Skeletal muscle satellite cell (primary cell): ENCODE results near the gene ZBTB49.
"Not testable (repeated sequence)": the region's sequence is repeated elsewhere in the genome, so short reads cannot be mapped to it uniquely, and the experiment has no call there.

Experiments used
- H3K27me3 ChIP-seq: 2 replicates; pipeline ENCODE4 v1.7.0; 2013; ENCODE audit warnings: low read length; ENCODE audit not compliant: control insufficient read depth, insufficient read depth
- H3K36me3 ChIP-seq: 2 replicates; pipeline ENCODE4 v1.7.0; 2013; ENCODE audit warnings: mild to moderate bottlenecking, control low read depth, low read length; ENCODE audit not compliant: insufficient read depth
- H3K4me1 ChIP-seq: 2 replicates; pipeline ENCODE4 v1.7.0; 2013; ENCODE audit warnings: low read length; ENCODE audit not compliant: control insufficient read depth, insufficient read depth
- H3K4me2 ChIP-seq: 2 replicates; pipeline ENCODE4 v1.7.0; 2013; ENCODE audit warnings: mild to moderate bottlenecking, low read length
- H3K4me3 ChIP-seq: 2 replicates; pipeline ENCODE4 v1.7.0; 2013; ENCODE audit warnings: low read length
- H3K9ac ChIP-seq: 2 replicates; pipeline ENCODE4 v1.7.0; 2013; ENCODE audit warnings: mild to moderate bottlenecking, low read depth, low read length, moderate library complexity
- H3K9me3 ChIP-seq: replicated peaks from 2 replicates; pipeline ENCODE4 v1.7.0; 2013; ENCODE audit warnings: mild to moderate bottlenecking, control low read depth, low read length

The ZBTB49 gene

DNA sequence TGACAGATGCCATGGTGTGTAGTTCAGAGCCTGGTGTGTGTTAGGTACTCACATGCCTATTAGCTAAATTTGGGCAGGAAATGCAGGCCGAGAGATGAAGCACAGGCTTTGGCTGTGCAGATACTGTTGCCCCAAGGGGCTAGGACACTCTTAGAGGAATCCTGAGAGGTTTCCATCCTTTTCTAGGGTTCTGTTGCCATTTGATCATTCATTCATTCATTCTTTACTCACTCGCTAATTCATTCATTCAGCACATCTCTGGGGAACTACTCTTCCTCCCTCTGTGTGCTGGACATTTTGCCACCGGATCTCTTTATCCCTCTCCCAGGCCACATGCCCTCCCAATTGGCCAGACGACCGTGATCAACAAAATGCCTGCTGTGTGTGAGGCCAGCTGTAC lies 53.0 kb downstream of the ZBTB49 start:
- H3K4me3 ChIP-seq = no peak overlapping the region

DNA sequence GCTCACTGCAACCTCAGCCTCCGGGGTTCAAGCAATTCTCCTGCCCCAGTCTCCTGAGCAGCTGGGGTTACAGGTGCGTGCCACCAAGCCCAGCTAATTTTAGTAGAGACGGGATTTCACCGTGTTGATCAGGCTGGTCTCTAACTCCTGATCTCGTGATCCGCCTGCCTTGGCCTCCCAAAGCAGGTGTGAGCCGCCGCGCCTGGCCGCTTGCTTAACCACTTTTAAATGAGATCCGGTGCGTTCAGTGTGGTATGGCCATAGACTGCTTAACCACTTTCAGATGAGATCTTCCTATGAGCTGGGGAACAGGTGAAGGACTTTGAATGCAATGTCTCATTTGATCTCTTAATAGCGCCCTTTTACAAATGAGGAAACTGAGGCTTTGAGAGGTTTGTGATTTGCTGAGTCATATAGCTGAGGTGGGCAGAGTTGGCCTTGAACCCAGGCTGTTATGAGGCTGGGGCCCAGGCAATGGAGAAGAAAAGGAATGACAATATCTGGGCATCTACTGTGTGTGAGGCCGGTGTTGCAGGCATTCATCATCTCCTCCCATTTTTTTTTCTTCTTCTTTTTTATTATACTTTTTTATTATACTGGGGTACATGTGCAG lies 55.0 kb downstream of the ZBTB49 start:
- H3K4me2 ChIP-seq = no peak overlapping the region
- H3K9ac ChIP-seq = no peak overlapping the region
- H3K36me3 ChIP-seq = no peaks in the 10 kb centered on the region
- no peaks in the 10 kb centered on the region for H3K4me1 ChIP-seq
- H3K4me3 ChIP-seq = no peak overlapping the region
- H3K9me3 ChIP-seq = no peaks in the 10 kb centered on the region
- H3K27me3 ChIP-seq = peaks cover 37% of the 10 kb centered on the region

More for the DNA sequence above, 53.0 kb downstream of the ZBTB49 start:
- Histone ChIP-seq H3K4me2 (no peak overlapping the region), H3K4me1 (no peaks in the 10 kb centered on the region), H3K36me3 (no peaks in the 10 kb centered on the region), H3K9ac (no peak overlapping the region), H3K27me3 (peaks cover 48% of the 10 kb centered on the region), H3K9me3 (no peaks in the 10 kb centered on the region)

DNA sequence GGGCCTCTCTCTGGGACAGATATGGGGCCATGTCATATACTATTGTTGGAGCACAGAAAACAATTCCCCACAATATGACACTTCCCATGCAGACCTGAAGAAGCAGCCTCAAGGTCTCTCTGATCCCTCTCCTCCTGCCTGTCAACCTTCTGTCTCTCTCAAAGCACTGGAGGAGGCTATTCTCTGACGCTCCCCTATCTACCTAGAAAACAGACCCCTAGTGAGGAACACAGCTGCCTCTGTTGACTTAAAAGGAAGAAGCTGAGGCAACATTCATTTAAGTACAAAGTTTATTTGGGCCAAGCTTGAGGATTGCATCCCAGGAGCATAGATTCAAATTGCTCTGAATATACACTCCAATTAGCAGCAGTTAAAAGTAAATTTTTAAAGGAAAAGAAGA lies 57.5 kb downstream of the ZBTB49 start:
- Histone ChIP-seq H3K27me3 (peaks cover 25% of the 10 kb centered on the region), H3K4me3 (no peak overlapping the region), H3K9me3 (no peaks in the 10 kb centered on the region), H3K36me3 (no peaks in the 10 kb centered on the region), H3K9ac (no peak overlapping the region), H3K4me1 (no peaks in the 10 kb centered on the region), H3K4me2 (no peak overlapping the region)

DNA sequence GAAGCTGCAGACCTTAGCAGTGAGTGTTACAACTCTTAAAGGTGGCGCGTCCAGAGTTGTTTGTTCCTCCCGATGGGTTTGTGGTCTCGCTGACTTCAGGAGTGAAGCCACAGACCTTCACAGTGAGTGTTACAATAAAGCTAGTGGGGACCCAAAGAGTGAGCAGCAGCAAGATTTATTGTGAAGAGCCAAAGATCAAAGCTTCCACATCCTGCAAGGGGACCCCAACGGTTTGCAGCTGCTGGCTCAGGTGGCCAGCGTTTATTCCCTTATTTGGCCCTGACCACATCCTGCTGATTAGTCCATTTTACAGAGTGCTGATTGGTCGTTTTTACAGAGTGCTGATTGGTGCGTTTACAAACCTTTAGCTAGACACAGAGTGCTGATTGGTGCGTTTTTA lies 58.5 kb downstream of the ZBTB49 start:
- H3K4me3 ChIP-seq, H3K36me3 ChIP-seq, H3K4me1 ChIP-seq, H3K4me2 ChIP-seq, H3K9me3 ChIP-seq, H3K9ac ChIP-seq: not testable (repeated sequence)
- peaks cover 20% of the 10 kb centered on the region for H3K27me3 ChIP-seq

DNA sequence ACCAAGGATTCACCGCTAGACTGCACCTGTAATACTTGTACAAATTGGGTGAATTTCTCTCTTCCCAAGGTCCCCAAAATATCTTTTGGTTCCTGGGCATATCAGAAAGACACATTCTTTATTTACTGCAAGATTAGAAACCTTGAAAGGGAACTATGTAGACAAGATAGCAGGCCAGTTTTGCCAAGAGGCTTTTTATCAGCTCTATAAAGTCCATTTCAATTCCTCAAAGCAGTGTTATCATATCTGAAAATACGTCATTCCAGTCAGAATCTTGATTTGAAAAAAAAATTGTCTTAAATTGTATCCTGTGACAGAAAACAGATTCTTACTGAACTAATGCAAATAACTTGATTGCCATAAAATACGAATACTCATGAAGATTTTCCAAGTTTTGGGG lies 59.8 kb downstream of the ZBTB49 start:
- Histone ChIP-seq H3K36me3 (no peaks in the 10 kb centered on the region), H3K4me3 (no peak overlapping the region), H3K4me2 (no peak overlapping the region), H3K9ac (no peak overlapping the region), H3K4me1 (no peaks in the 10 kb centered on the region), H3K27me3 (peaks cover 23% of the 10 kb centered on the region), H3K9me3 (no peaks in the 10 kb centered on the region)

DNA sequence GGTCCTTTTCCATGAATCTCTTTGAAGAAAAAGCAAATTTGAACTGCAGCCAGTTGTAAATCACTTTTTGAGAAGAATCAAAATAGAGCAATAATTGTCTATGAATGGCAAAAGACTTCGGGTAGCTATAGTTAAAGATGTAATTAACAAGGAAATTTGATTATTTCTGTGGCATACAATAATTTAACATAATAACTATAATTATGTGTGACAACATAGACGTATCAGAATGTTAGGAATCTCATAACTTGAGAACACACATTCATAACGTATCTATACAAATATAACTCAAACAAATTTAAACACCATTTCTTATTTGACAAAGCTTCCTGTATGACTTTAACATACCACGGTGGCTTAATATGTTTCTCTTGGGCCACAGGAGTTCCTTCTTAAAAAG lies 60.9 kb downstream of the ZBTB49 start:
- H3K4me1 ChIP-seq = no peaks in the 10 kb centered on the region
- no peak overlapping the region for H3K4me3 ChIP-seq
- no peak overlapping the region for H3K9ac ChIP-seq
- H3K36me3 ChIP-seq = no peaks in the 10 kb centered on the region
- no peak overlapping the region for H3K4me2 ChIP-seq
- H3K9me3 ChIP-seq = no peaks in the 10 kb centered on the region
- H3K27me3 ChIP-seq = peaks cover 30% of the 10 kb centered on the region

DNA sequence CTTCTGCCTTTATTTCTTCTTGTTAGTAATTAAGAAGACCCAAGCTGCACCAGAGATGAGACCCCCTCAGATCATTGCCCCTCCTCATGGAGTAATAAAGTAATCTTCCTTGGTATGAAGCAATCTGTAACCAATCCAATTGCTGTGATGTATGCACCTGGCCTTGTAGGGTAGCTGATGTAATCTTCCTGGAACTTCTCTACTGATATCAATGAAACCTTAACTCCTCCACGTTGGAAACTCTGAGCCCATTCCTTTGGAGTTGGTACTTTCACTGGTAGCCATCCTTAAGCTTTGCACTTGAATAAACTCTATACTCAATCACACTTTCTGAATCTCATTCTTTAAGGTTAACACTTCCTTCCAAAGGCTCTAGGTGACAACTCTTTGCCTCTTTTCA lies 65.3 kb downstream of the ZBTB49 start:
- Histone ChIP-seq H3K4me3 (no peak overlapping the region), H3K9ac (no peak overlapping the region), H3K27me3 (peaks cover 48% of the 10 kb centered on the region), H3K9me3 (no peaks in the 10 kb centered on the region), H3K4me2 (no peak overlapping the region), H3K4me1 (no peaks in the 10 kb centered on the region), H3K36me3 (no peaks in the 10 kb centered on the region)

DNA sequence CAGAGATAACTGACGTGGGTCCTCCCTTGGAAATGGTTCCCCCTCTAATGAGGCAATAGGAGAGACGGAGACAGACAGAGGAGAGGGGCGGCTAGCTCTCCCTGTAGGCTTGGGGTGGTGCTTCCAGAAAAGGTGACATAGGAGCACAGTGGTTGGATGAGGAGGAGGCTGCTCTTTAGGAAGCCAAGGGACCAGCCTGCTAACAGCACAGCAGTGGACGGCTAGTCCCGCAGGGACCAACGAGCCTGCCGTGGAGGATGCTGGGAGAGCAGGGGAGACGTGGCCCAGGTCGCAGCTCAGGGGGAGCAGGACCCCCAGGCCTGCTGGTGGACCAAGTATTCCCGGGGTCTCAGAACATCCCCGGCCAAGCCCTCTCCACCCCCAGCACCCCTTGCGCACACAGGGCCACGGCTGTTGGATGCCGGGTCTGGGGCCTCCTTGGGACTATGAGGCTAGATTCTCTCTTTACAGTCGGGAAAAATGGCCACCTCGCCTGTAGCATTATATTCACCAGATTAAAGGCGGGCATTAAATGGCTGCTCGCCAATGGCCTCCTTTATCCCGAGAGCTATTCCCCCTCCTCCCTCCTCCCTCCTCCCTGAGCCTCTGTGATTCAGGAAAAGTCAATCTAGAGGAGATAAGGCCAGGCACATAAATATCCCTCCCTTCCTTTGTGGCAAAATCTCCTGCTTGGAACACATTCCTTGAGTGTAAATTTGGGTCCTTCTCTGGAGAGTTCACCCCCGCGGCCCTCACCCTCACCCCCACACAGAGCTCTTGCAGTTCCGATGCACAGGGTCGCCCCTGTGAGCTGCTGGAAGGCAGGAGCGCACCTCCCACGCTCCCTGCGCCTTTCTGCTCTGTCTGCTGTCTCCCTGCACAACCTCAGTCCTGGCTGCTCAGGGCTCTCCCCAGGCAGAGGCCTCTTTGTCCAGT lies 66.3 kb downstream of the ZBTB49 start:
- H3K9ac ChIP-seq = no peak overlapping the region
- no peaks in the 10 kb centered on the region for H3K9me3 ChIP-seq
- no peak overlapping the region for H3K4me3 ChIP-seq
- H3K27me3 ChIP-seq = peaks cover 51% of the 10 kb centered on the region
- H3K4me1 ChIP-seq = no peaks in the 10 kb centered on the region
- no peak overlapping the region for H3K4me2 ChIP-seq
- no peaks in the 10 kb centered on the region for H3K36me3 ChIP-seq

DNA sequence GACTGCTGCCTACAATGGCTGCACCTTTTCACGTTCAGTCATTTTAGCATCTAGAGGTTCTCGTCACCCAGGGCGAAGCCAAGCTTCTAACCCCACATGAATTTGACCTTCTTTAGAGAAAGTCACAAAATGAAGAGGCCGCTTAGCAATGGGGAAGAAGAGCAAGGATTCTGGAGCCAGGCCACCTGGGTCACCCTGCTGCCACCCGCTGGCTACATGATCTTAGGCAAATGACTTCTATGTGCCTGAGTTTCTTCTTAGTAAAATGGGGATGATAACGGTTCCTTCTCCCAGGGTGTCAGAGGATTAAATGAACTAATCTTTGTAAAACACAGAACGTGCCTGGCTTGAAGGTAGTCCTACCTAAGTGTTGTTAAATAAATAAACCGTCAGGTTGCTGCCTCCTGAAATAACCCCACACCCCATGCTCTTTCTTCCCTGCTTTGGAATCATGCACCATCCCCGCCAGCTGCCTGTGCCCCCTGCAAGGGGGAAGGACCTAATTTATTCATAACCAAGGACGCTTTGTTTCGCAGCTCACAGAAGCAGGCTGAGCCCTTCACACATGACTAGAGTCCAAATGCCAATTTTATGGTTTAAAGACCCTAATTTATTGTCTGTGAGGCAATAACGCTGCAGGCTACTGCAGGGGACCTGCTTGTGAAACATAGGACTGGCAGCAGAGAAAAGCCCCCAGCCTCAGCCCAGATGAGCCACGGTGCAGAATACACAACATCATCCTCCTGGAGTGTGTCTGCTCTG lies 68.2 kb downstream of the ZBTB49 start:
- no peaks in the 10 kb centered on the region for H3K36me3 ChIP-seq
- H3K4me1 ChIP-seq = no peaks in the 10 kb centered on the region
- H3K4me3 ChIP-seq = no peak overlapping the region
- no peaks in the 10 kb centered on the region for H3K9me3 ChIP-seq
- peaks cover 65% of the 10 kb centered on the region for H3K27me3 ChIP-seq
- no peak overlapping the region for H3K4me2 ChIP-seq
- H3K9ac ChIP-seq = no peak overlapping the region

DNA sequence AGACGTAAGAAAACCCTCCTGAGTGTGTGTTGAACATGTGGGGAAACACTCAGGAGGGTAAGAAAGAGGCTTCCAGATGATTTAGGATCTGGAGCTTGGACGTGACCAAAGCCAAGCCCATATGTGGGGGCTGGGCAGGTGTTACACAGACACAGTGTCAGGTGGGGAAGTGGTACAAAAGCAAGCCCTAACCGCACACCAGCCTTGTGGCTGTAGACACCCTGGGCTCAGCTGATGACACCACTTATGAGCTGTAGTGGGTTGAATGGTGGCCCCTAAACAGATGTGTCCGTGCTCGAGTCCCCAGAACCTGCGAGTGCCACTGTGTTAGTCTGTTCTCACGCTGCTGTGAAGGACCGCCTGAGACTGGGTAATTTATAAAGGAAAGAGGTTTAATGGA lies 71.8 kb downstream of the ZBTB49 start:
- no peak overlapping the region for H3K4me2 ChIP-seq
- no peak overlapping the region for H3K4me3 ChIP-seq
- peaks cover 52% of the 10 kb centered on the region for H3K27me3 ChIP-seq
- H3K9me3 ChIP-seq = peaks cover 5% of the 10 kb centered on the region
- no peaks in the 10 kb centered on the region for H3K36me3 ChIP-seq
- no peak overlapping the region for H3K9ac ChIP-seq
- no peaks in the 10 kb centered on the region for H3K4me1 ChIP-seq

DNA sequence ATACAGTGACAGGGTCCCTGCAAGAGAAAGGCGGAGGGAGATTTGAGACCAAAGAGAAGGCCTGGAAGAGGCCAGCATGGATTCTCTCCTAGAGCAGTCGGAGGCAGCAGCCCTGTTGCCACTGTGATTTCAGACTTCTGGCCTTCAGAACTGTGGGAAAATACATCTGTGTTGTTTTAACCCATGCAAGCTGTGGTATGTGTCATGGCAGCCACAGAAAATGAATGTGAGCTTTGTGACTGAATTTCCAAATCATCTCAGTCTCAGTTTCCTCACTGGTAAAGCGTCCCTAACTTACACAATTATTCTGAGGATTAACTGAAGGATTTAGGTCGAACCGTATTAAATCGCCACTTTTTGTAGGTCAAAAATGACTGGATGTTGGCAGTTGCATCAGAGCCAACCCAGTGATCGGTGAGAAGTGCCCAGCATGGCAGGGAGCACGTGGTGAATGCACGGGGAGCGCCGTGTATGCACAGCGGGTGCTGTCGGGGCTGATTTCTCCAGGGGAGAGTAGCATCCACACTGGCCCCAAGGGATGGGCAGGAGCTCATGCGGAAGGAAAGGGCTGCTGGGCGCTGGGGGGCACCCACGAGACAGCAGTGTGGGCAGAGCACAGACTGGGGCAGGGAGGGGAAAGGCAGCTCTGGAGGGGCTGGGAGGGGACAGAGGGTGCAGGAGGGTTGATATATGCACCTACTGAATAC lies 73.1 kb downstream of the ZBTB49 start:
- Histone ChIP-seq H3K36me3 (no peaks in the 10 kb centered on the region), H3K27me3 (peaks cover 47% of the 10 kb centered on the region), H3K4me2 (no peak overlapping the region), H3K4me1 (no peaks in the 10 kb centered on the region), H3K9me3 (peaks cover 5% of the 10 kb centered on the region), H3K4me3 (no peak overlapping the region), H3K9ac (no peak overlapping the region)
